Fibroblast of lung (primary cell): ENCODE measurements around the gene ASTN2. TPM values are rescaled to one million over a fixed set of nuclear protein-coding genes. Genes with fewer than 3 reads are reported as not detected.

Experiments used
- DNase-seq, 2 donors: peaks; one replicate each; pipeline versions ENCODE4 v3.0.0 to v3.0.0-alpha.2; 2010; ENCODE audit warnings: low read depth in 2 of 2
- H2AFZ ChIP-seq: 2 replicates; pipeline ENCODE4 v1.5.1; 2012; ENCODE audit warnings: low read length, control low read depth, inconsistent platforms
- H3K27ac ChIP-seq: 2 replicates; pipeline ENCODE4 v1.5.1; 2011; ENCODE audit warnings: low read length, control low read depth; ENCODE audit not compliant: insufficient read depth
- H3K27me3 ChIP-seq: 2 replicates; pipeline ENCODE4 v1.5.1; 2011; ENCODE audit warnings: mild to moderate bottlenecking, low read length; ENCODE audit not compliant: control insufficient read depth, insufficient read depth
- H3K36me3 ChIP-seq: 2 replicates; pipeline ENCODE4 v1.5.1; 2011; ENCODE audit warnings: low read length; ENCODE audit not compliant: control insufficient read depth, insufficient read depth
- H3K4me1 ChIP-seq: 2 replicates; pipeline ENCODE4 v1.5.1; 2011; ENCODE audit warnings: low read length; ENCODE audit not compliant: control insufficient read depth, insufficient read depth; ENCODE audit errors: extremely low read depth
- H3K4me2 ChIP-seq: 2 replicates; pipeline ENCODE4 v1.5.1; 2011; ENCODE audit warnings: low read length, control low read depth; ENCODE audit not compliant: insufficient read depth; ENCODE audit errors: extremely low read depth
- H3K4me3 ChIP-seq, 4 experiments: fragments of 200-600 bp in 1 of 4; sonication (generic) in 1 of 4; replicated peaks in 1 of 4; 2 replicates each; pipeline ENCODE4 v1.5.1; 2011 to 2016; ENCODE audit warnings: low read length in 4 of 4, low read depth in 3 of 4, mild to moderate bottlenecking in 3 of 4, control low read depth in 2 of 4, inconsistent platforms in 1 of 4, mixed read lengths in 1 of 4; ENCODE audit not compliant: insufficient read depth in 1 of 4; ENCODE audit errors: control extremely low read depth in 1 of 4
- H3K79me2 ChIP-seq: 2 replicates; pipeline ENCODE4 v1.5.1; 2012; ENCODE audit warnings: mild to moderate bottlenecking, low read length, inconsistent platforms; ENCODE audit not compliant: control insufficient read depth, insufficient read depth
- H3K9ac ChIP-seq: 2 replicates; pipeline ENCODE4 v1.5.1; 2011; ENCODE audit warnings: mild to moderate bottlenecking, low read length, control low read depth; ENCODE audit not compliant: insufficient read depth
- H3K9me3 ChIP-seq: 2 replicates; pipeline ENCODE4 v1.5.1; 2012; ENCODE audit warnings: low read depth, low read length; ENCODE audit not compliant: control insufficient read depth, insufficient read depth
- H4K20me1 ChIP-seq: 2 replicates; pipeline ENCODE4 v1.5.1; 2011; ENCODE audit warnings: low read length; ENCODE audit not compliant: control insufficient read depth, insufficient read depth; ENCODE audit errors: extremely low read depth
- EZH2 ChIP-seq: IDR thresholded peaks from 2 replicates; pipeline ENCODE4 v1.5.1; 2012; ENCODE audit warnings: low read length, control low read depth, mild to moderate bottlenecking; ENCODE audit errors: missing control alignments
- polyA plus RNA-seq, 2 donors: library from polyadenylated mRNA; depleted of rRNA in 1 of 2; stranded (reverse) in 1 of 2; unstranded in 1 of 2; fragments of >200 nt; gene quantifications; 2 replicates each; pipeline ENCODE4 v1.2.1, GENCODE V29; 2011 to 2012; ENCODE audit warnings: missing spikeins in 1 of 2
- total RNA-seq: library from RNA; depleted of rRNA; stranded (reverse); fragments of >200 nt; gene quantifications from 2 replicates; pipeline ENCODE4 v1.2.1, GENCODE V29; 2014
- TF ChIP-seq, protein P1 (sequence below), 2 donors: IDR thresholded peaks in 1 of 2; conservative IDR thresholded peaks in 1 of 2; 1 replicate in 1 of 2; 2 replicates in 1 of 2; pipeline ENCODE4 v1.5.1; 2011 to 2012; ENCODE audit warnings: low read length in 2 of 2, control low read depth in 1 of 2, inconsistent platforms in 1 of 2, low read depth in 1 of 2, mild to moderate bottlenecking in 1 of 2

ASTN2 gene
- total and polyA plus RNA-seq, 2 donors (not counting 1 experiment from before 2014, with no cell fraction given) = 2.2 to 19.2 TPM

DNA sequence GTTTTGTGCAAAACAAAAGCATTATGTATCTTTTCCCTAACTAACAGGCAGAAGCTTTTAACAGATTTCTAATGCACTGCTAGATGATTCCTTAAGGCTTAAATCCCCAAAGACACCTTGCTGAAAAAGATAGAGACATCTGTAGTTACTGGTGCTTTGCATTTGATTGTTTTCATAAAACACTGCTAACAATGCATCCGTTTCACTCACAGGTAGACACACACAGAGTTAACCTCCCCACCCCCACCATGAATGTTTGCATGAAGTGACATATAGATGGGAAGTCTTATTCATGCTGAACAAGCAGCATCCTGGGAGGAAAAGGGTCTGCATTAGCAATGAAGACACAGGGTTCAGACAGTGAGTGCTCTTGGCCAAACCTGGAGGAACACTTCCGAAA lies 100.9 kb downstream of the ASTN2 start:
- Histone ChIP-seq H3K36me3 (no peaks in the 10 kb centered on the region), H3K4me1 (no peaks in the 10 kb centered on the region), H3K4me2 (no peak overlapping the region), H3K4me3 (no peak overlapping the region), H3K9me3 (no peaks in the 10 kb centered on the region), H3K9ac (no peak overlapping the region), H4K20me1 (no peaks in the 10 kb centered on the region), H2AFZ (no peak overlapping the region), H3K27ac (no peak overlapping the region), H3K27me3 (no peaks in the 10 kb centered on the region), H3K79me2 (no peaks in the 10 kb centered on the region)
- no peak for DNase-seq
- no peak for TF ChIP-seq EZH2
- TF ChIP-seq, protein P1, sequence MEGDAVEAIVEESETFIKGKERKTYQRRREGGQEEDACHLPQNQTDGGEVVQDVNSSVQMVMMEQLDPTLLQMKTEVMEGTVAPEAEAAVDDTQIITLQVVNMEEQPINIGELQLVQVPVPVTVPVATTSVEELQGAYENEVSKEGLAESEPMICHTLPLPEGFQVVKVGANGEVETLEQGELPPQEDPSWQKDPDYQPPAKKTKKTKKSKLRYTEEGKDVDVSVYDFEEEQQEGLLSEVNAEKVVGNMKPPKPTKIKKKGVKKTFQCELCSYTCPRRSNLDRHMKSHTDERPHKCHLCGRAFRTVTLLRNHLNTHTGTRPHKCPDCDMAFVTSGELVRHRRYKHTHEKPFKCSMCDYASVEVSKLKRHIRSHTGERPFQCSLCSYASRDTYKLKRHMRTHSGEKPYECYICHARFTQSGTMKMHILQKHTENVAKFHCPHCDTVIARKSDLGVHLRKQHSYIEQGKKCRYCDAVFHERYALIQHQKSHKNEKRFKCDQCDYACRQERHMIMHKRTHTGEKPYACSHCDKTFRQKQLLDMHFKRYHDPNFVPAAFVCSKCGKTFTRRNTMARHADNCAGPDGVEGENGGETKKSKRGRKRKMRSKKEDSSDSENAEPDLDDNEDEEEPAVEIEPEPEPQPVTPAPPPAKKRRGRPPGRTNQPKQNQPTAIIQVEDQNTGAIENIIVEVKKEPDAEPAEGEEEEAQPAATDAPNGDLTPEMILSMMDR (conservative IDR thresholded peaks at IDR 0.05 in 1 of 2, IDR thresholded peaks at IDR 0.05 in 1 of 2; ENCODE audit: low read depth in 1 of 2, low read length in 2 of 2) = no peak

DNA sequence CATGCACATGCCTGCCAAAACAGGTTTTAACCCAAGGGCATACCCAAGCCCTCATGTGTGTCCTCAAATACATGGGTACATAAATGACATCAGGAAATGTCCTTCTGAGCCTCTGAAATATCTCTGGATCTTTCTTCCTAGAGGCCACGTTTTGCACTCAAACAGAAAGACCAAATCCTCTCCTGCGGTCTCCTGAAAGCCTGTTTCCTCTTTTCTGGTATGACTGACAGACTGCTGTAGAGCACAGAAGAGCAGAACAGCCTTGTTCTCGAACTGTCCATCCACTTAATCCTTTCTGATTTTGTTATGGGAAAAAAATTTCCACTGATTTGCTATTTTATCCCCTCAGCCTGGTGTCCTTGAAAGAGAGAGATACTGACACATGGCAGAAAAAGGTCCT lies 107.2 kb downstream of the ASTN2 start:
- Histone ChIP-seq H3K9me3 (no peaks in the 10 kb centered on the region), H3K4me1 (no peaks in the 10 kb centered on the region)

DNA sequence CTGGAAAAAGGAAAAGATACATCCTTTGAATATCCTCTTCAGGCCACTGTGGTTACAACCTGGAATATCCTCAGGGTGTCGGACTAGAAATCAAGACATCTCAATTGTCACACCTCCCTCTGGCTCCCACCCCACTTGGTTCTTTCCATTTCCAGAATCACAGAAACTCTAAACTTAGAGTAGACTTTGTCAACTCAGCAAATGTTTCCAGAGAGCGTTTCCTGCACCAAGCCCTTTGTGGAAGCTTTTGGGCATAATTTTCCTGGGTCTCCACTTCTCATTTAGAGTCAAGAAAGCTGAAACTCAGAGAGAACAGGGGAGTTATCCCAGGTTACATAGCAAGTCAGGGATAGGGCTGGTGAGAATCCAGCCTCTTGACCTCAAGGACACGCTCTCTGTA lies 108.8 kb downstream of the ASTN2 start:
- Histone ChIP-seq H3K27me3 (no peaks in the 10 kb centered on the region), H3K4me1 (no peaks in the 10 kb centered on the region), H3K9ac (no peak overlapping the region), H3K79me2 (no peaks in the 10 kb centered on the region), H3K4me2 (no peak overlapping the region), H2AFZ (no peak overlapping the region), H3K4me3 (no peak overlapping the region), H3K27ac (no peak overlapping the region), H3K9me3 (no peaks in the 10 kb centered on the region), H4K20me1 (no peaks in the 10 kb centered on the region), H3K36me3 (no peaks in the 10 kb centered on the region)
- TF ChIP-seq, protein P1 (conservative IDR thresholded peaks at IDR 0.05 in 1 of 2, IDR thresholded peaks at IDR 0.05 in 1 of 2; ENCODE audit: low read depth in 1 of 2, low read length in 2 of 2) = no peak
- no peak for TF ChIP-seq EZH2
- DNase-seq = no peak

More for the DNA sequence above, 107.2 kb downstream of the ASTN2 start:
- H3K36me3 ChIP-seq = no peaks in the 10 kb centered on the region
- H3K27me3 ChIP-seq = no peaks in the 10 kb centered on the region
- no peak overlapping the region for H3K4me3 ChIP-seq
- no peaks in the 10 kb centered on the region for H3K79me2 ChIP-seq
- no peak for TF ChIP-seq EZH2
- TF ChIP-seq, protein P1 (conservative IDR thresholded peaks at IDR 0.05 in 1 of 2, IDR thresholded peaks at IDR 0.05 in 1 of 2; ENCODE audit: low read depth in 1 of 2, low read length in 2 of 2) = no peak
- no peak overlapping the region for H3K4me2 ChIP-seq
- H4K20me1 ChIP-seq = no peaks in the 10 kb centered on the region
- no peak for DNase-seq
- no peak overlapping the region for H3K27ac ChIP-seq
- H3K9ac ChIP-seq = no peak overlapping the region
- H2AFZ ChIP-seq = no peak overlapping the region
